H4 (cell line): ENCODE results near the gene MXRA7. TPM values are rescaled to one million over a fixed set of nuclear protein-coding genes. Genes with fewer than 3 reads are reported as not detected.
A peak's percentile ranks its signal among the peaks of the same experiment; 100 is the strongest.

Experiments used
- DNase-seq: peaks from one replicate; pipeline ENCODE4 v3.0.0-alpha.2; 2015; ENCODE audit warnings: low spot score
- total RNA-seq: library from RNA; depleted of rRNA; stranded (reverse); fragments of >200 nt; shearing (Covaris generic); gene quantifications from 2 replicates; pipeline ENCODE4 v1.2.3, GENCODE V29; 2014

MXRA7 gene
- total RNA-seq, 1 experiment from 2014 or later: 167 TPM

- no peak for DNase-seq
Observed at GRCh38 chr17:76677406-76677805, 33.4 kb downstream of the MXRA7 start.

- DNase-seq: no peak
Observed at GRCh38 chr17:76676629-76677028, 34.1 kb downstream of the MXRA7 start.

GRCh38 chr17:76675648-76676047 lies 35.1 kb downstream of the MXRA7 start:
- DNase-seq: no peak

GRCh38 chr17:76674600-76674999 lies 36.2 kb downstream of the MXRA7 start:
- no peak for DNase-seq

- peak; percentile 66 for DNase-seq
Observed at GRCh38 chr17:76673729-76674128, 37.0 kb downstream of the MXRA7 start.

GRCh38 chr17:76672892-76673291 lies 37.9 kb downstream of the MXRA7 start:
- DNase-seq: no peak

- DNase-seq: no peak
Observed at GRCh38 chr17:76672270-76672851, 38.4 kb downstream of the MXRA7 start.

- no peak for DNase-seq
Observed at GRCh38 chr17:76671912-76672262, 38.9 kb downstream of the MXRA7 start.

GRCh38 chr17:76671123-76671911 lies 39.4 kb downstream of the MXRA7 start:
- peak; percentile 97 for DNase-seq

GRCh38 chr17:76670718-76671122 lies 40.0 kb downstream of the MXRA7 start:
- DNase-seq: no peak

GRCh38 chr17:76670020-76670717 lies 40.6 kb downstream of the MXRA7 start:
- DNase-seq: no peak

- DNase-seq: no peak
Observed at GRCh38 chr17:76667786-76668453, 42.8 kb downstream of the MXRA7 start.

- DNase-seq: no peak
Observed at GRCh38 chr17:76667491-76667755, 43.3 kb downstream of the MXRA7 start.

GRCh38 chr17:76660656-76661042 lies 50.1 kb downstream of the MXRA7 start:
- DNase-seq: no peak

GRCh38 chr17:76659928-76660655 lies 50.7 kb downstream of the MXRA7 start:
- DNase-seq: peak; percentile 51

GRCh38 chr17:76658242-76658662 lies 52.5 kb downstream of the MXRA7 start:
- DNase-seq: no peak

GRCh38 chr17:76657505-76658241 lies 53.1 kb downstream of the MXRA7 start:
- DNase-seq: no peak

- DNase-seq: no peak
Observed at GRCh38 chr17:76654408-76654807, 56.4 kb downstream of the MXRA7 start.

- no peak for DNase-seq
Observed at GRCh38 chr17:76650504-76650903, 60.3 kb downstream of the MXRA7 start.

GRCh38 chr17:76646712-76647111 lies 64.1 kb downstream of the MXRA7 start:
- DNase-seq: no peak

GRCh38 chr17:76645481-76645880 lies 65.3 kb downstream of the MXRA7 start:
- no peak for DNase-seq
